GM19397 (cell line): ENCODE measurements around the gene ARHGEF6.
A peak's percentile ranks its signal among the peaks of the same experiment; 100 is the strongest.
"Not testable (repeated sequence)": the region's sequence is repeated elsewhere in the genome, so short reads cannot be mapped to it uniquely, and the experiment has no call there.

Source experiments
- ATAC-seq: cut with Tn5 transposase; IDR thresholded peaks from one replicate; pipeline ENCODE4 v1.9.1; 2021; ENCODE audit warnings: mild to moderate bottlenecking, moderate library complexity; ENCODE audit not compliant: unreplicated experiment

ARHGEF6 gene

DNA sequence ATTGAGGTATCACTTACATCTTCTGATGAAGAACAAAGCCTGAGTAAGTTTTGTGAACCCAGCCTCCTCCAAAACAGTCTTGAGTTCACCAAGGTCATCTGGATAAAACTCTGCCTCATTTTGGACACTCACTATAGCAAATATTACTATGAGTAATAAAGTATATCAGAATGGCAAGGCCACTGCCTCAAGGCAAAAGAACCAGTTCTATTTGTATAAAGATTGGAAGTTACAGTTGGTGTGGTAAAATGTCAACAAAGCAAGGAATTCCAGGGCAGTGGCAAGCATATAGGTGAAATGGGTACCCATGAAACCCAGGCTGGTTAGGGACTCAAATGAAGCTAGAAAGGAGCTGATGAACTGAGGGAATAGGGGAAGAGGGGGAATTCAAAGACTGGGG, 2.4 kb upstream of the ARHGEF6 start:
- no peak for ATAC-seq

DNA sequence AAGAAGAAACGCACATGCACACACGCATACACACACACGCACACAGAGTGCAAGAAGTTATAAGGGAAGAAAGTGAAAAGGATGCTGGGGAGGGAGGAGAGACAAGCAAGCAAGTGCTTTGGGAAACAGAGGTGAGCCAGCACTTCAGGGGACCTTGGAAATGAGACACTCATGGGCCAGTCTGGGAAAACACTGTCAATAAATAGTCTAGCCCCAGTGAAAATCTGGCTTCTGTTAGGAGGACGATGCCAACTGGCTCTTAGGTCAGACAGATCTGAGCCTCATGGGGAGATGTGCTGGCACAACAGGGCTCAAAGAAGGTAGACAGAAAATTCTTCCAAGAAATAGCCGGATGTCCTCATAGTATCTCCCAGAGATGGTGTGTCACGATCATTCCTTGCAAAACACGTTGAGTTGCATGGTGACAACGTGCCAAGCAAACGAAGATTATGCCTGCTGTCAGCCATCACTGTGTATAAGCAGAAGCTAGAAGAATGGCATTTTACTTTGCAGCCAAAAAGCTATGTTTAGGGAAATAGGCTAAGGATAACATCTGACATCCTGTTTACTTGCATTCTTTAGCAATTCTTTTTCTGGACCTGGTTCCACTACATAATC, 557 bp upstream of the ARHGEF6 start:
- no peak for ATAC-seq

DNA sequence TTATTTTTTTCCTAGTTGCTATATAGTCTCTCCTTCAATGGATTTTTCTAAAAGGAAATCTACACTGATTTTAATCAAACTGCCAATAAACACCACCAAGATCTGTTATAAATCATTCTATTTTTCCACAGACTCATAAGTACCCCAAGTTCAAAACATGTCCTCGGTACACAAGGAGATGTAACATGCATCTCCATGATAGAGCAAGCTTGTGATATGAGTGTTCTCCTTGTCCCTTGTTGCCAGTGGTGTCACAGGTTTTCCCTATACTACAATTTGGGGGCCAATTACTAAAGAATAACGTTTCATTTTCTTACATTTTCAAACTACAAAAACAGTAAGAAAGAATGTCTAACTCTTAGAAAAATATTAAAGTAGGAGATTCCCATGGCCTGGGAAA, 491 bp downstream of the ARHGEF6 start:
- ATAC-seq, result peak; percentile 12

DNA sequence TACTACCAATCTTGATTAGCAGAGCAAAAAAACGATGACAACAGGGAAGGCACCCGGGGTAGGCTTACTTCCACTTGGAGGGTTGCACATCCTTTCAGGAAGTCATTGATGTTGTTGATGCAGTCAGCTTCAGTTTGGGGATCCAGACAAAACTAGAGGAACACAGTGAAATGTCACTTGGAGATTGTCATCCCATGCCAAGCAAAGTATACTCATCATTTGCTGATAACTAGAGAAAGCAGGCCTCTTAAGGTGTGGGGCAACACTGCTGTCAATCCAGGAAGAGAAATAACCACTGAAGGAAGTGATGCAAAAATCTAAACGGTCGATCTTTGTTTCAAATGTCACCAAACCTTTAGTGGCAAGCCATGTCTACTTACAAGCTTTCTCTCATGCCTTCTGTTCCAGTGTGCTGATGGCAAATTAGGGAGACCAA, 1.4 kb downstream of the ARHGEF6 start:
- no peak for ATAC-seq

DNA sequence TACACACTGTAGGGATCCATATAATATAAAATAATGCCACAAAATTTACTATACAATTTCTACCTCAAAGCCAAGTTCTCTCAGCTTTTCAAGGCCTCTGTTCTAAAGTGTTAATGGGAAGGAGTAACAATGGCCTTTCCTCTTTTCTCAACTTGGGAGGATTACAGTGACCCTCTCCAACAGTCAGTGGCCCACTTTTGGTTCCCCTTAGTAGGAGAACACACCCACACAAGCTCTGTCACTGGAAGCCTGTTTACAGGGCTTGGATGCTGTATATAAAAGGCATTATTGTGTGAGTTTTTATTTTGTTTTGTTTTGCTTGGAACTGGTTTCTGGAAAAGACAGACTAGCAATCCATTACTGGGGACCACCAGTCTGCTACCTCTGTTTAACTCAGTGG, 1.8 kb downstream of the ARHGEF6 start:
- no peak for ATAC-seq

DNA sequence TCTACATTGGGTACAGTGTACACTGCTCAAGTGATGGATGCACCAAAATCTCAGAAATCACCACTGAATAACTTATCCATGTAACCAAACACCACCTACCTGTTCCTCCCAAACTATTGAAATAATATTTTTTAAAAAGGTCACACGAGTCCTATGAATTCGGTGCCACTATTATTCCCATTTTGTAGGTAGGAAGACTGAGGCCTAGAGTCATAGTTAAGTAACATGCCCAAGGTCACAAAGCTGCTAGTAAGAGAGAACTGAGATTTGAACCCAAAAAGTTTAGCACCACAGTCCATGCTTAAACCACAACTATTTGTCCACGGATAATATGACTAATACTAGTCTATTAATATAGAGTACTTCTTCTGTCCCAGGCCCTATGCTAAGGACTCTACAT, 2.7 kb downstream of the ARHGEF6 start:
- ATAC-seq, result no peak

DNA sequence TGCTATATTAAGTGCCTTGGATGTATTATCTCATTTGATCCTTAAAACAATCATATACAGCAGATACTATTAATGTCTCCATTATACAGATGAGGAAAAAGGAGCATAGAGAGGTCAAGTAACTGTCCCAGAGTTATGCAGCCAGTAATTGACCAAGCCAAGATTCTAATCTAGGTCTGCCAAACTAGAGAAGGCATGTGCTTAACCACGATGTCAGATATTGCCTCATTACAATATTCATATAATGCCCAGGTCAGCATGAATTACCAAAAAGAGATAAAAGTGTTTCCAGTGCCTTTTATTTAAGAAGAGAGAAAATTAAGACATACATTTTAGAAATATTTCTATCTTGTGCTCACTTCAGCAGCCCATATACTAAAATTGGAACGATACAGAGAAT, 7.1 kb downstream of the ARHGEF6 start:
- no peak for ATAC-seq

DNA sequence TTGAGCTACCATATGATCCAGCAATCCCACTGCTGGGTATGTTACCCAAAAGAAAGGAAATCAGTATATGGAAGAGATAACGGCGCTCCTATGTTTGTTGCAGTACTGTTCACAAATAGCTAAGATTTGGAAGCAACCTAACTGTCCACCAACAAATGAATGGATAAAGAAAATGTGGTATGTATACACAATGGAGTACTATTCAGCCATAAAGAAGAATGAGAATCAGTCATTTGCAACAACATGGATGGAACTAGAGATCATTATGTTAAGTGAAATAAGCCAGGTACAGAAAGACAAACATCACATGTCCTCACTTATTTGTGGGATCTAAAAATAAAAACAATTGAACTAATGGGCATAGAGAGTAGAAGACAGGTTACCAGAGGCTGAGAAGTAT, 8.9 kb downstream of the ARHGEF6 start:
- ATAC-seq, result not testable (repeated sequence)

DNA sequence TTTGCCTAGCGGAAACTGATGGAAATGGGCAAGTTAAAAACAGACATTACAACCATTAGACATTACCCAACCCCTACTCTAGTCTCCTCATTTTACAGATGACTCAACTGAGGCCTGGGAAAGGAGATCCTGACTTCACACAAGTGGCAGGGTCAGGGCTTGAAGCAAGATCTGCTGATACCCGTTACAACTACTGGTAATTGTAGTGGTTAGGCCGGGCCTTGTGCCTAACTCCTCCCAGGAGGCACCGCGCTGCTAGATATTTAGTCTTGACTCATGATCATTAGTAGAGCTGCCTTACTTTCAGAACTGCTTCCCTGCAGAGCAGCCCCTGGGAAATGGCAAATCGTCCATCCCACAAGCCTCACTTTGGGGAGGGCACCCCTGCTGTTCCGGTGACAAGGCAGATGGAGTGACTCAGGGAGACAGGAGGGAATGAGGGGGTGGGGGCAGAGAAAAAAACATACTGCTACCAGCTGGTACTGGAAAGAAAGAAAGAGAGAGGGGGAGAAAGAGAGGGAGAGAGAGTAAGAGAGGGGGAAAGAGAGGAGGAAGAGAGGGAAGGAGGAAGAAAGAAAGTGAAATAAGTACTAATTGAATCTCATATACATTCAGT, 12.2 kb downstream of the ARHGEF6 start:
- no peak for ATAC-seq

DNA sequence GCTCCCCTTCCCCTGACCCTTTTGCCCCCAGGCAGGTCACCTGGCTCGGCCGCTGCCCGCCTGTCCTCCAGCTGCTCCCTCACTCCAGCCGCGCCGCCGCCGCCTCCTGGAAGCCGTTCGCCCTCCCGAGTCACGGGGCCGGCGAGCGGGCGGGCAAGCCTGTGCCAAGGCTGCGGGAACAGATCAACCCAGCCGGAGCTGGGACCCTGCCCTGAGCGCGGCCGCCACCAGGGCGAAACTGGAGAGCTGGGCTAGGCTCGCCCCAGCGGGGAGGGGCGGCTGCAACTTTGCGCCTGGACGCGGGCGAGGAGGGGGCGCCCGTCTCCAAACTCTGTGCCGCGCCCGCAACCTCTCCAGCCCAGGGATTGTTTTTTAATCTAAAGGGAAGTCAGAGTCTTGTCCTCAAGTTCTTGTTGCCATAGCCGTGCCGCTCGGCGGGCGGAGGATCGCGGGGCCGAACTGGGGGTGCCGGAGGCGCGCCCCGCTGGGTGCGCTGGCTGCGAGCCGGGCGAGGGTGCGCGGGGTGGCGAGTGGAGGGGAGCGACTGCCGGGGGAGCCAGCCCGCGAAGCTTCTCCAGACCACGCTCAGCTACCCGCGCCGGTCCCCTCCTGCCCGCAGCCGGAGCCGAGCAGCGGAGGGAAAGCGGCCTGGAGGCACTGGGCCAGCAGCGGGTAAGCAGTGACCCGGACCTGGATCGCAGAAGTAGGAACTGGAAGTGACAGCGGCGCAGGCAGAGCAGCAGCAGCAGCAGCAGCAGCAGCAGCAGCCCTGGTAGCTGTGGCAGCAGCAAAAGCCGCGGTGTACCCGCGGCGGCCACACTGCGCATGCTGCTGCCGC, 13.4 kb downstream of the ARHGEF6 start:
- ATAC-seq, result peak; percentile 82

DNA sequence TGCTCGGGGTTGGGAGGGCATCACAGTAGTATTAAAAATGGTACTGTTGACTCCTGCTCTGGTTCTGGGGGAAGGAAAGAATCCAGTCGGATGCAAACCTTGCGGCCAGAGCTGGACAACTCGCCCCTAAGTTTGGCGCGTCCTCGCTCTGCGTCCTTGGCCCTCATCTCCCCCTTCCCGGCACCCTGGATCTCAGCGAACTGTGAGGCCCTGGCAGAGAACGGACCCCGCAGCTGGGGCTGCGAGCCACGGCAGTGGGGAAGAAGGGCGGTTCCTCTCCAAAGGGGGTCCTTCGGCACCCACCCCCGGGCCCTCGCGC, 14.0 kb downstream of the ARHGEF6 start:
- ATAC-seq, result no peak

DNA sequence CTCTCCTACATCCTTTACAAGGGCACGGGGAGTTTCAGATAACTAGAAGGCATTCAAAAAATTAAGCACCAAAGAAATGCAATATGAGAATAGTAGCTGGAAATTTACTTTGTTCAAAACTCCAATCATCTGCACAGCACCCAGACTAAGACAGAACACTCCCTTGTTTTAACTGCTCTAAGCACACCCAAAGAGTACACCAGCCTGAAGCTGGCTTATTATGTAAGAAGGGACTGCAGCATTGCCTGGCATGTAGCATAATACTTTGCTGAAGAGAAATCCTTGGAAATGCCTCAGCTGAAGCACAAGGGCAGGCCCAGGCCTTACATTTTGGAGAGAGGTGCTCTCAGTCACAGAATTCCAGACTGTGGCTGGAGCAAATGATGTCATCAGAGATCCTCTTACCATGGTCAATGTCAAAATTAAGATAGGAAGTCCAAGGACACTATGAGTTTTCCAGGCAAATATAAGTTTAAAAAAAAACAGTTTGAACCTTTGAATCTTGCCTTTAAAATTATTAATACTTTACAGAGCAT, 14.8 kb downstream of the ARHGEF6 start:
- no peak for ATAC-seq

DNA sequence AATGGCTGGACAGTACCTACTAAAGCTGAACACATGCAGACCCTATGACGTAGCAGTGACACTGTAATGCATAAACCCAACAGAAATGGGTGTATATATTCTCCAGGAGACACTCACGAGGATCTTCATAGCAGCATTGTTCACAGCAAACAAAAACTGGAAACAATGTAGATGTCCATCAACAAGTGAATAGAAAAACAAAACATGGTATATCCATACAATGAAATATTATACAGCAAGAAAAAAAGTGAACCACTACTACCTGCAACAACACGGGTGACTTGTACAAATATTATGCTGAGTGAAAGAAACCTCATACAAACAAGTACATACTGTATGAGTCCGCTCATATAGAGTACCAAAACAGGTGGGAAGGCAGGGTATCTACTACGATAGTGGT, 16.5 kb downstream of the ARHGEF6 start:
- ATAC-seq, result no peak

DNA sequence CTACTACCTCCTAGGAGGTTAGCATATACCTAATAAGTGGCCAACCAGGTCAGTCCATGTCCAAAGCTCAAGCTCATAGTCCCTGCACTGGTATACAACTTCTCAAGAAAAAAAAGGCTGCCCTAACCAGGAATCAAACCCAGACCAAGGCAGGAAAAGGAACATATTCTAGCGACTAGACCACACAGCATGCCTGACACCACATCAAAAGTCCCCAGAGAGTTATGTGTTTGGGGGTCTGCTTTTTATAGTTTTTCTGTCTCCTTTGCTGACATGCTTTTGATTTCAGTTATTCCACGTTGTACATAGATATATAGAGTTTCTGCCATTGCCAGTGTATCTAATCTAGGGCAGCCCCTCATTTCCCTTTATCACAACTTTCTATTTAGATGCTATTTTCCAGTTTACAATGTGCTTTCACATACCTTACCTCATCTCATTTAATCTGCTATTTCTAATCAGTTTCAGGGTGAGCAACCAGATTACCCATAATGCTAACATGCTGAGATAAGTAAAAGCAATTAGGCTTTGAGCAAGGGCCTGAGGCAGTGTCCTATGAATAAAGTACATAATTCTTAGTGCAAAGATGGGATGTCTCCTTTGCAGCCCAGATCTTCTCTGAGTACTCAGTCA, 17.8 kb downstream of the ARHGEF6 start:
- no peak for ATAC-seq

DNA sequence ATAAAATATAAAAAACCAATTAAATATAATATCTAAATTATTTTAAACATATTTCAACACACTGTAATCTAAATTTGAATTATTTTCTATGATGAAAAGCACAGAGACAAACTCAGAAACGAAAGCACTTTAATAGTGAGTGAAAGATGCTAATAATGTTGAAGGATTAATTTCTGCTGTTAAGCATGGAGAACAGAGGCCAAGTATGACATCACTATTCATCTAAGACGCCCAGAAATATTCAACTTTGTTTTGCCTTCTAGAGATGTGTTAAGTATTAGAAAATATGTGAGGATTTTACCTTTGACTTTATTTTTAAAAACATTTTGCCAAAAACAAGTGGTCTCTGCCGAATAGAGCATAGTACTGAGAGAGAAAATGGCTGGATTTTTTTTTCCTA, 19.3 kb downstream of the ARHGEF6 start:
- no peak for ATAC-seq

DNA sequence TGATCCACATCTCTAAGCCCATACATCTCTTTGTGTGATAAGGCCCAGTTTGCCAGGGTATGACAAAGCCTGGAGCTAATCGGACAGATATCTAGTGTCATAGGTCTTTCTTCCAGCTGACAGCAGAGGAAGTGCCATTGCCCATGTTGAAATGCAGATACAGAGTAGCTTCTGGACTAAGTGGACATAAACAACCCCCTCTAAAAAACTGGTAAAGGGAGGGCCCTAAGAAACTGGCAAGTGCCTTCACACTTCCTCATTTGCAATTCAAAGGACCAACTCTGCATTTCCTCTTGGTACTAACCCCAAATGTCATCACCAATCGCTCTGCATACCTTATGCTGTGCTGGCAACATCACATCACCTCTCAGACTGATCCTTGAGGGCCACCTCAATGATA, 20.8 kb downstream of the ARHGEF6 start:
- peak; percentile 85 for ATAC-seq

DNA sequence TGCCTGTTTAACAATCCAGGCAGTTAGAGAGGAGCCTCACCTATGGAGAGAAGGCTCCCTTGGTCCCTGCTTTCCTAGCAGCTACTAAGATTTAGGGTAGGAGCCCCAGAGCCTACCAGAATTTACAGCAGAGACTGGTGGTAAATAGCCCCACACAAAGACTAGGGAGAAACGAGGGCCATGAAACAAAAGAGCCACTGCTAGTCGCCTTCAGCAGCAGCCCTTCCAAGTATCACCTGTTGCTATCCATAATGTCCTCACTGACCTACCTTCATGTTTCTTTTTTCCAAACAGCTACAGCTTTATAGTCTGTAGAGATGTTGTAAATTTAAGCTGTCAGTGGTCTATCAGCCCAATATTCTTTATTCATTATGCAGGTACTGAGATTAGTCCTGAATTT, 25.3 kb downstream of the ARHGEF6 start:
- no peak for ATAC-seq

DNA sequence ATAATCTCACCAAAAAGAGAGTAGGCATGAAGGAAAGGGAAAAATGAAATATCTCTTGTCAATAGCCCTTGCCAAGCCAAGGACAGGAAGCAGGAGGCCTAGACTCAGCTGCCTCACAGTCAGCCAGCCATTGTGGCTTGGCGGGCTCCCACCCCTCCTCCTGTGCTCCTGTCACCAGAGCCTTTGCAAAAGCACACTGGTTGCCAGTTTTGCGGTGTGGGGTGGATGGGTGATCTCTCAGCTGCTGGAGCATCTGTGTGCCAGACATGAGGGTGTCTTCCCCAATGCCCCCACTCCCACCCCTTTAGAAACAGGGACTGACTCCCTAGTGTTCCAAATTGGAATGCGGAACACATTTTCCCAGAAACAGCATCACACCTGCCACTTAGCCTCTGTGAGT, 26.1 kb downstream of the ARHGEF6 start:
- no peak for ATAC-seq

DNA sequence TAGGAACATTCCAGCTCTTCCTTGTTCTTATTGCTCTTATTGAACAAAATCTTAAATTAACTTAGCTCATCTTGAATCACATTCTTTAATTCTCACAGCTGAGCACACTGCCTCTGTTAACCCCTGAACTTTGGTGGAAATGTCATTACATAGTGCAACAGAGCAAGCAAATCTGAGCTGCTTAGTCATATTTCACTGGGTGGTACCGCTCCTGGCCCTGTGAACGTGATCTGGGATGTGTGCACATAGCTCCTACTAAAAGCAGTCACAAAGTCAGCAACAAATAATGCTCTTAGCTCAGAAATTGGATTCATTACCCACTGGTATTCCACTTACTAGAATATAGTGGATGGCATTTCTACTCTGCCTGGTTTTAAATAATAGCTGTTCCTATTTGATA, 27.9 kb downstream of the ARHGEF6 start:
- no peak for ATAC-seq

DNA sequence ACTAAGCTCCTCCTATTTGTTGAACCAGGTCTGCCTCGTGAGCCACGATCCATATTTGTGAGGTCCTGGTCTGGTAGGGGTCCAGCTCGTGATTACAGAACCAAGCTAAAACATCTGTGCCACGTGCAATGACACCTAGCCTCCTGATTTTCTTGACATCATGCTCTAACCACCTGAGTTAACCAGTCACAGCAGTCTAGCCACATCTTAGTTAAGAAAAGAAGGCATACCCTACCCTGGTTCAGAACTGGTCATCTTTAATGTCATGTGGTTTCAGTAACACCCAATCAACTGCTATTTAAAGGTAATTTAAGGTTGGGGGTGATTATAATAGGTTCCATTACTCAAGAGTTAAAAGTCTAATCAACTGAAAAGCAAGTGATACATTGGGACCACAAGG, 28.4 kb downstream of the ARHGEF6 start:
- no peak for ATAC-seq

DNA sequence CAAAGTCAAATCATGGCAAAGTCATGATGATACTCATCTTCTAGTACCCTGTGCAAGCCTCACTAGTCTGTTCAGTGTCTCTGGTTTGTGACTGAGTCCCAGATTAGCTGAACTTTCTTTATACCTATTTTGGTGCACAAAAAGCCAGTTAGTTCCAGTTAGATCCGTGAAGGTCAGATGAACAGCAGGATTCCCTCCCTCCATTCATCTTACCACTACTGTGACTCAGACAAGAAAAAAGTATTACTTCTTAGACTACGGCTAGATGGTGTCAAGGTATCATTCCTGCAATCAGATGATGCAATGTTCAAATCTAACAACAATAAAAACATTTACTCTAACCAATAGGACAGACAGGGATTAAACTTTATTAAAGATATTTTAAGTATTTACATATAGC, 30.4 kb downstream of the ARHGEF6 start:
- ATAC-seq, result no peak
